Panc1 (cell line): ENCODE data around the gene PEX16. TPM values are rescaled to one million over a fixed set of nuclear protein-coding genes. Genes with fewer than 3 reads are reported as not detected.

Experiments
- ATAC-seq: fragments of 200-7000 bp; cut with Tn5 transposase; 2 replicates; pipeline ENCODE4 v1.9.1; 2020; ENCODE audit warnings: mild to moderate bottlenecking, moderate library complexity
- BruUV-seq: library from RNA; stranded (reverse); fragments of 400-500 nt; replicated peaks from 2 replicates; lab custom pipeline; 2021; lab: Mats Ljungman, UMichigan
- CTCF ChIA-PET: fragments of 300-600 bp; sonication (Branson Sonifier 250); formaldehyde crosslinking; loops from one replicate; lab custom pipeline; 2022; ENCODE audit warnings: antibody characterized with exemption; lab: Charles Lee
- POLR2A ChIA-PET: fragments of 300-600 bp; sonication (Branson Sonifier 250); formaldehyde crosslinking; loops from one replicate; lab custom pipeline; 2022; ENCODE audit warnings: antibody characterized with exemption; lab: Charles Lee
- DNase-seq: peaks from one replicate; pipeline ENCODE4 v3.0.0-alpha.2; 2010; ENCODE audit warnings: low read depth, low spot score
- H3K27ac ChIP-seq: 2 replicates; pipeline ENCODE4 v1.5.1; 2011; ENCODE audit warnings: mild to moderate bottlenecking, low read length, inconsistent platforms
- H3K27me3 ChIP-seq: fragments of 200-500 bp; sonication (Bioruptor generic); 2 replicates; pipeline ENCODE4 v1.6.0; 2014; ENCODE audit warnings: low read length, inconsistent platforms; ENCODE audit not compliant: control insufficient read depth, insufficient read depth
- H3K36me3 ChIP-seq: fragments of 200-500 bp; sonication (Bioruptor generic); 2 replicates; pipeline ENCODE4 v1.5.1; 2014; ENCODE audit warnings: inconsistent platforms, mild to moderate bottlenecking, low read length, moderate library complexity; ENCODE audit not compliant: control insufficient read depth, insufficient read depth
- H3K4me1 ChIP-seq: 2 replicates; pipeline ENCODE4 v1.5.1; 2011; ENCODE audit warnings: inconsistent platforms, mild to moderate bottlenecking, low read length, moderate library complexity; ENCODE audit not compliant: control insufficient read depth, insufficient read depth
- H3K4me3 ChIP-seq, 2 experiments: 2 replicates each; pipeline ENCODE4 v1.5.1; 2011 to 2012; ENCODE audit warnings: low read depth in 2 of 2, low read length in 2 of 2, mild to moderate bottlenecking in 2 of 2, inconsistent platforms in 1 of 2, moderate library complexity in 1 of 2
- H3K9me3 ChIP-seq: fragments of 200-500 bp; sonication (Bioruptor generic); 2 replicates; pipeline ENCODE4 v1.5.1; 2014; ENCODE audit warnings: low read depth, mild to moderate bottlenecking, inconsistent platforms, low read length, moderate library complexity; ENCODE audit not compliant: control insufficient read depth, insufficient read depth
- CTCF ChIP-seq: fragments of 450-650 bp; IDR thresholded peaks from 2 replicates; pipeline ENCODE4 v1.5.1; 2017; ENCODE audit warnings: mild to moderate bottlenecking
- POLR2AphosphoS5 ChIP-seq: IDR thresholded peaks from 2 replicates; pipeline ENCODE4 v1.6.1; 2012; ENCODE audit warnings: mild to moderate bottlenecking, low read depth, low read length, moderate library complexity
- REST ChIP-seq, 2 experiments: IDR thresholded peaks; 2 replicates each; pipeline ENCODE4 v1.6.1; 2011 to 2012; ENCODE audit warnings: low read depth in 2 of 2, control low read depth in 1 of 2, low read length in 1 of 2, mild to moderate bottlenecking in 1 of 2, moderate library complexity in 1 of 2; ENCODE audit not compliant: insufficient read depth in 1 of 2
- SIN3A ChIP-seq: IDR thresholded peaks from 2 replicates; pipeline ENCODE4 v1.6.1; 2012; ENCODE audit warnings: low read depth, mild to moderate bottlenecking, low read length, moderate library complexity, borderline replicate concordance; ENCODE audit not compliant: insufficient read depth
- TCF7L2 ChIP-seq: IDR thresholded peaks from 2 replicates; pipeline ENCODE4 v1.6.1; 2011; ENCODE audit warnings: mild to moderate bottlenecking, low read depth, low read length, inconsistent platforms
- in situ Hi-C: cut with HindIII; loops from 2 replicates; pipeline ENCODE4 v1.10.0; 2016; ENCODE audit warnings: low sequenced_read_pairs, low pct_unique_long_range_greater_than_20kb
- intact Hi-C: fragments of 100-400 bp; cut with micrococcal nuclease; formaldehyde crosslinking; loops from one replicate; pipeline ENCODE4 v1.10.0; 2022; ENCODE audit not compliant: unreplicated experiment
- total RNA-seq: library from RNA; stranded (reverse); gene quantifications from one replicate; pipeline ENCODE4 v1.2.1, GENCODE V29; 2021; ENCODE audit not compliant: unreplicated experiment

Gene PEX16
- total RNA-seq, 1 experiment from 2014 or later, result 37.5 TPM

GRCh38 chr11:45929486-45930030, 11.9 kb upstream of the PEX16 start:
- DNase-seq (no peak), ATAC-seq (no peak)
- Histone ChIP-seq H3K9me3 (no peaks in the 10 kb centered on the region), H3K27ac (no peak overlapping the region), H3K27me3 (no peaks in the 10 kb centered on the region), H3K36me3 (no peaks in the 10 kb centered on the region; the same call in 1 of the 2 replicates), H3K4me3 (no peak overlapping the region), H3K4me1 (no peaks in the 10 kb centered on the region)
- POLR2A ChIA-PET, result no interaction called here
- intact Hi-C loops, result no loop called here
- CTCF ChIA-PET, result interaction anchor here (0.6 to 0.7 kb wide), 3 partner anchors 35 to 380 kb away, joined by 3 to 6 read pairs (median 3); partner anchors contain the start of gene CRY2
- in situ Hi-C loops, result no loop called here
- TF ChIP-seq CTCF, result no peak
- no peak for TF ChIP-seq TCF7L2
- TF ChIP-seq REST (IDR thresholded peaks at IDR 0.05; ENCODE audit: insufficient read depth in 1 of 2, low read depth in 2 of 2, low read length in 1 of 2), result no peak
- TF ChIP-seq POLR2AphosphoS5, result no peak
- no peak for TF ChIP-seq SIN3A
- BruUV-seq, result no TSS peak

- intact Hi-C loops, result no loop called here
- H3K4me3 ChIP-seq, result no peak overlapping the region
- no peaks in the 10 kb centered on the region; the same call in 1 of the 2 replicates for H3K27me3 ChIP-seq
- no peak for ATAC-seq
- H3K4me1 ChIP-seq, result no peaks in the 10 kb centered on the region
- no peak for TF ChIP-seq POLR2AphosphoS5
- no peak for TF ChIP-seq CTCF
- TF ChIP-seq SIN3A, result no peak
- no peak for TF ChIP-seq TCF7L2
- TF ChIP-seq REST (IDR thresholded peaks at IDR 0.05; ENCODE audit: insufficient read depth in 1 of 2, low read depth in 2 of 2, low read length in 1 of 2), result no peak
- in situ Hi-C loops, result no loop called here
- no peaks in the 10 kb centered on the region for H3K9me3 ChIP-seq
- no peak for DNase-seq
- ChIA-PET POLR2A (no interaction called here), CTCF (interaction anchor here (0.6 kb wide), 1 partner anchor 36 kb away, joined by 3 read pairs; no protein-coding TSS in a partner anchor)
- no peak overlapping the region for H3K27ac ChIP-seq
- no TSS peak for BruUV-seq
- no peaks in the 10 kb centered on the region for H3K36me3 ChIP-seq
These were observed 11.0 kb upstream of the PEX16 start for GRCh38 chr11:45928535-45929215.
